HG02840 (cell line): ENCODE data around the gene ARL14EP.
A peak's percentile ranks its signal among the peaks of the same experiment; 100 is the strongest.

Experiments
- ATAC-seq: cut with Tn5 transposase; IDR thresholded peaks from one replicate; pipeline ENCODE4 v1.9.1; 2021; ENCODE audit warnings: mild to moderate bottlenecking, moderate library complexity, moderate number of reproducible peaks; ENCODE audit not compliant: unreplicated experiment, low FRiP score

ARL14EP gene

DNA sequence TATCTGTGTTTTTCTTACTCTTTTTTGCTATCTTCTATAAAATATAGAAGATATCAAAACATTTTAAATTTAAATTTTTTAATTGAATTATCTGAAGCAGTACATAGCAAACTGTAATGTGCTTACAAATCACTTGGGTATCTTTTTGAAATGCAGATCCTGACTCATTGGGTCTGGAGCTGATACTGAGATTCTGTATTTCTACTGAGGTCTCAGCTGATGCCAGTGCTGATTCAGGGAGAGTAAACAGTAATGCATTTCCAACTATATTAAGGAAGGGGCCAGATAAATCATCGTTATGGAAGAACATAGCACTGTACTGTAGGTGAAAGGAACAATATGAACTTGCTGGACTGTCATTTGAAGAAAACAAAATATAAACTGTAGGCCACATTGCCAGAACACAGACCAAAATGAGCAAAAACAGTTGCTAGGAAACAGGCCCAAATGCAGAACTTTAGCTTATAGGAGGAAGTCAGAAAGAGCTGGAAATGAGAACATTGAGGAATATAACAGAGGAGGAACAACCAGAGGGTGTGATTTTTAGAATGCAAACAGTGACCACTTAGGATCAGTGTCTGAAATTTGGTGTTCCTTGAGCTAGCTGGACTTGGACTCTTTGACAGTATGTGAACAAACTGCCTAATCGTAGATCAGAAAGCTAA is 3.3 kb downstream of the ARL14EP start:
- ATAC-seq: no peak

DNA sequence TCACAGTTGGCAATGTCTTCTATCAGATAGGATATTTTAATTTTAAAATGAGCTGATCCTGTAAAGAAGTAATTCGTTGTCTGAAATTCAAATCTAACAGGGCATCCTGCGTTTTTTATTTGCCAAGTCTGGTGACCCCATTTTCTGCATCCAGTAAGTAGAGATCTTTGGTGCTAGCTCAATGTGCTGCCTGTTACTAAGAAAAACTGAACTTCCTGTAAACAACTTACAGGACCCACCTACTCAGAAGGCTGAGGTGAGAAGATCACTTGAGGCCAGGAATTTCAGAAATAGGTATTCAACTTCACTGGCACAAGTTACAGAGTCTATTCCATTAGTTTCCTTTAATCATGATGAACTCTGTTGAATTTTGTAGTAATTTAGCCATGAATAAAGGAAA is 4.0 kb downstream of the ARL14EP start:
- no peak for ATAC-seq

DNA sequence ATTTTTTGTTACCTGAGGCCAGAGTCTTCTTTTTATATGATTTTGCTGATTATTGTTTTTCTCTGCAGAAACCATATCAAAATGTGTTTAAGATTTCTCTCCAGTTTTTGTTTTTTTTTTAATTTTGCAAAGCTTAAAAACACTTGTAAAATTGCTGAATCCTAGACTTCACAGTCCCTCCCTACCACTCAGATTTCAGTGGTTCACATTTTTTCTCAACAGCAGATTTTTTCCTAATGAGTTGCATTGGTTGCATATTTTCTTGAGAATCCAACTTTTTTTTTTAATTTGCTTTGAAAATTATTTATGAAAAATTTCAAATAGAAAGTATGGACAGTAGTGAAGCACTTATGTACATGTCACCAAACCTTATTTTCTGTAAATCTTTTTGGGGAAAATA is 5.8 kb downstream of the ARL14EP start:
- no peak for ATAC-seq

DNA sequence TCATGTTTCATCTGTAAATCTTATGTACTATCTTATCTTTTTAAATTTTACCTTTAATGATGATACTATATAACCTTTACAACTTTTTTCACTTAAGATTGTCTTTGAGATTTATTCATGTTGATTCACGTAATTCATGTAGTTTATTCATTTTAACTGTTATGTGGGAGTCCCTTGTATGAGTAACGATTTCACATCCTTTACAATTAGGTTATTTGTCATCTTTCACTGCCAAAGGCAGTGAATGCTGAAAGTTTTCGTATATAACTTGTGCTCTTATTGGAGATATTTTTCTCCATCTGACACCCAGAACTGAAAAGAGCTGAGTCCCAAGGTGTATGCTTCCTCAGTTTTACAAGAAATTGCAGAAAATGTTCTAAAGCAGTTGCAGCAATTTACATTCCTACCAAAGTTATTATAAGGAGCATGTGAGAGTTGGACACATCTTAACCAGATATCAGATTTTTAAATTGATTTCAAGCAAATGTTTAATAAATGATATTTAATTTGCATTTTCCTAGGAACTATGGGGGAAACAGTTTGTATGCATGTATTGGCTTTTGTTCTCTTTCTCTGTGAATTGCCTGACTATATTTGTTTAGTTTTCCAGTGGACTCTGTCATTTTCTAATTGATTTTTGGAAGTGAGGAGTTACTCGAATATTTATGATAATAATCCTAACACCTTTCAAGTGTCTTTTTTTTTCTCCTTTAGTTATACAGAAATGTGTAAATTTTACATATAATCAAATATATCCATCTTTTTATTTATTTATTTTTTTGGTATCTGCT is 6.4 kb downstream of the ARL14EP start:
- ATAC-seq: no peak

DNA sequence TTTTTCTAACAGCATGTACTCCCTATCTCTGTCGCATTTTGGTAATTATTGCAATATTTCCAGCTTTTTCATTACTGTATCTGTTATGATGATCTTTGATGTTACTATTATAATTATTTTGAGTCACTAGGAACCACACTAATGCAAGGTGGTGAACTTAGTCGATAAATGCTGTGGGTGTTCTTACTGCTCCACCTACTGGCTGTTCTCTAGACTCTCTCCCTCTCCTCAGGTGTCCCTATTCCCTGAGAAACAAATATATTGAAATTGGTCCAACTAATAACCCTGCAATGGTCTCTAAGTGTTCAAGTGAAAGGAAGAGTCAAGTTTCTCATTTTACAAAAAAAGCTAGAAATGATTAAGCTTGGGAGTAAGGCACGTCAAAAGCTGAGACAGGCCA is 10.5 kb downstream of the ARL14EP start:
- peak; percentile 68 for ATAC-seq

DNA sequence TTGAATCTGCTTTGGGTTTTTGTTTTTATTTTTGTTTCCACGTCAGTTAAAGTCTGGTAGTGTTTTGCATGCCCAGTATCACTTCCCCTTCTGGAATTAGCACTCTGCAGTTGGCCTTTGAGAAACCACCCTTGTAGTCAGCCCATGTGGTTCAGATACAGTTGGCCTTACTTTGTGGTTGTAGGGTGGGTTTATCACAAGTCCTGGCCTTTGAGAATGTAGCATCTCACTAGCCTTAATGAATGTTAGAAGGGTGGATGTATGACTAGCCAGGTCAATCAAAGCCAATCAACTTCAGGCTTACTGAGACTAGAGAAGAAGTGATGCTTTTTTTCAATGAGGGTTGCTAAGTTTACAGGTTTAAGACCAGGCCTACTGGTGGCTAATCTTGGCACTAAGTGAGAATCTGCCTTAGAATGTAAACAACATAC is 19.8 kb downstream of the ARL14EP start:
- ATAC-seq: peak; percentile 97

DNA sequence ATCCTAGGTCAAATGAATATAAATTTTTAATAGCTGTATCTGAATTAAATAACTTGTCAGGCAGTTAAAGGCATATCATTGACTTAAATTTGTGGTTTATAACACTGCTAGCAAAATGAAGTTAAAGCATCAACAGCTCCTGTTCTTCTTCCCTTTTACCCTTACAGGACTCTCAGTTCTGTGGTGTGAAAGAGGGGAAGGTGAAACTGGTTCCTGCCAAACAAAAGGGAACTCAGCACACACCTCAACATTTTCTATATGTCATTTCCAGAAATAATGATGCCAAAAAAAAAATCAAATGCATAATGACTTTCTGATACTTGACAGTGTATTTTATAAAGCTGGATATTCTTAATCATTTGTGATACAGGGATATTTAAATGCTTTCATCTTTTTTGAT is 21.2 kb downstream of the ARL14EP start:
- no peak for ATAC-seq

DNA sequence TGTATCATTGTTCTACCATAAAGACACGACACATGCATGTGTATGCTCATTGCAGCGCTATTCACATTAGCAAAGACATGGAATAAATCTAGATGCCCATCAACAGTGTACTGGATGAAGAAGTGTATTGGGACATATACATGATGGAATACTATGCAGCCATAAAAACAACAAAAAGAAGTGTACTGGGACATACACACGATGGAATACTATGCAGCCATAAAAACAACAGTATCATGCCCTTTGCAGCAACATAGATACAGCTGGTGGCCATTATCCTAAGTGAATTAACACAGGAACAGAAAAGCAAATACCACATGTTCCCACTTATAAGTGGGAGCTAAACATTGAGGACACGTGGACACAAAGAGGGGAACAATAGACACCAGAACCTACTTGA is 22.7 kb downstream of the ARL14EP start:
- ATAC-seq: no peak

DNA sequence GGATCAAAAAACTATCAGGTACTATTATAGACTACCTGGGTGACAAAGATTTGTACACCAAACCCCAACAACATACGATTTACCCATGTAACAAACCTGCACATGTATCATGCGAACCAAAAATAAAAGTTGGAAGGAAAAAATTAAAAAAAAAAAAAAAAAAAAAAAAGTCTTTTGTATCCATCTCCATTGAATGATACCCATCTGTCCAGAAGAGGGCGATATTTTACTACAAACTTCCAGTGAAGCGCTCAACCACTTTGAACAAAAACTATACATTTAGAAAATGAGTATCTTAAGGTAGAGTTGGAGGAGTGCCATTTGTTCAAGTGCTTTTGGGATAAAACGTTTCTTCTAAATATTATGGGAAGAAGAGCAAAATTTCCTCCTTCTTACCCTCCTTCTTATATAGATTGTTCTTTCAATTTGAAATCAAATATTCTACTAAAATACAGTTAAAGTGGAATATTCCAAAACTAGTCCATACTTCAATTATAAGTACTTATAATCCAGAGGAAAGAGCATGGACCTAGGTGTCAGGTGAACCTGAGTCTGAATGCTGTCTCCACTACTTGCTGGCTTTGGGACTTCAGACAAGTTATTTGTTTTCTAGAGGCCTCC is 23.3 kb downstream of the ARL14EP start:
- no peak for ATAC-seq

DNA sequence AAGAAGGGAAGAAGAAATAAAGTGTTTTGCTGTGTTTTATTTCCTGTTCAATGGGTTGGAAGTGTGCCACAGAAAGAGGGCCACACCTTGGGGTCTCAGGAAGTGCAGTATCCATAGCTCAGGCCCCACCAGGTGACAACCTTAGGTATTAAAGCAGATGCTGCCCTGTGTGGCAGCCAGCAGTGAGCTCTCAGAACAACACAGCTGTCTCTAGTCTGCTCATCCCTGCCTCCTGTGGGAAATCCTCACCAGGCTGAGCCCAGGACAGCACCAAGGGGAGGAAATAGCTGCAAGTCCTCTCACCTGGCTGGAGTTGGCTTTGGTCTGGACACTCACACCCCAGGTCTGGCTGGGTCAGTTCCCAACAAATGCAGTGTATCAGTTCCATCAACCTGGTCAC is 25.1 kb downstream of the ARL14EP start:
- no peak for ATAC-seq

DNA sequence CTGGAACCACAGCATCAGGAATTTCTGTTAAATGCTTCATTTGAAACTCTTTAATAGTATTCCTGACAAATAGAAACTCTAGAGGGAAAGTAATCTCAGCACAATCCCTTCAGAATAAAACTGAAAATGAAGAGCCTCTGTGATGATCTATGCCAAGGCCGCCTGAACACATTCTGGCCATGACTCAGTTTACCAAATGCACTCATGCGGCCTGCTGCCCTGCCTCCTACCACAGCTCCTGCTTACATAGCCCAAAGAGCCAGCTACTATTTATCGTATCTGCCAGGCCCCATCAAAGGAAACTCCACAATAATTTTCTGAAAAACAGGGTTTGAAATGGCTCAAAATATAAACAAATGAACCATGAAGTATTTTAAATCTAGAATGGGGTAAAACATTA is 27.0 kb downstream of the ARL14EP start:
- ATAC-seq: no peak

DNA sequence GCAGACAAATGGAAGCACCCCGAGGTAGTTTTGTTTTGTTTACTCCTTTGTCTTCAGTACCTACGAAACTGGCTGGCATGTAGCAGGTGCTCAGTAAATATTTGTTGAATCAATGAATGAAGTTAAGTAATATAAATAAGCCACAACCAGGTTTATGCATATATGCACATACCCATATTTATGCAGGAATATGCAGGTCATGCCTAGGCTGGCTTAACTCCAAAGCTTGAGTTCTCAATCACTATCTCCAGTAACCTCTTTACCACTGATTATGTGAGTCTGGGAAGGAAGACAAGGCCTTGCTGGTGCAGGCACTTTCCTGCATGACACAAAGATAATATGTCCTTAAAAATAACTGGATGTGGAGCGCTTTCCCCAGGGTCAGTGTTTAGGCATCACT is 27.5 kb downstream of the ARL14EP start:
- no peak for ATAC-seq

DNA sequence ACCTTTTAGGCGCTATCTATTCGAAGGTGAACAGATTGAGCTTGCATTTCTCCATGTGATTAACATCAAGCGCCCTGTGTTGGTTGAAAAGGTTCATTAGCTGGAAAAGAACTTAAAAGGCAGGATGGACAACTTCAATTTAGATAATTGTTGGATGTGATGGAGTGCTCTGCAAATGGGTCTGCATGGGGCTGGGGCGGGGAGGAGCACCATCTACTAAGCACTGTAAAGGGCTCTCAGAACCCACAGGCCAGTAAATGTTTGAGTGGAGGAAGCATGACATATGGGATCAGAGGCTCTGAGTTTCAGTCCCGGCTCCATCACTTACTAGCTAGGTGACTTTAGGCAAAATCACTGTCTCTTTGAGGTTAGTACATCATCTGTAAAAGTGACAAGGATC is 28.2 kb downstream of the ARL14EP start:
- no peak for ATAC-seq

DNA sequence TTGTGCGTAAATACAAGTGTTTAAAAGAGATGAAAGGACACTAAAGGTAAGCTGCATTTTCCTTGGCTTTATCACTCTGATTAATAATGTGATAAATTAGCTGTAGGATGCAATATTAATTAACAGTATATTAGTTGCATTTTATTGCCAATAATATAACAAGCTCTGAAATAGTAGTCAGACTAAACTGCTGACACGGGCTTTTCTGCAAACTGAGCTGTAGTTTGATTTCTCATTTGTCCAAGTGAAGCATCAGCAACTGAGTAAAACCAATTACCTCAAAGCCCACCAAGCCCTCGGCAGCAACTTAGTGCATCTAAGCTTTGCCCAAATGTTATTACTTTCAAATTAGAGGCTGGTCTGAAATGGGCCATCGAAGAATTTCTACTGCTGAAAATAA is 33.5 kb downstream of the ARL14EP start:
- no peak for ATAC-seq

DNA sequence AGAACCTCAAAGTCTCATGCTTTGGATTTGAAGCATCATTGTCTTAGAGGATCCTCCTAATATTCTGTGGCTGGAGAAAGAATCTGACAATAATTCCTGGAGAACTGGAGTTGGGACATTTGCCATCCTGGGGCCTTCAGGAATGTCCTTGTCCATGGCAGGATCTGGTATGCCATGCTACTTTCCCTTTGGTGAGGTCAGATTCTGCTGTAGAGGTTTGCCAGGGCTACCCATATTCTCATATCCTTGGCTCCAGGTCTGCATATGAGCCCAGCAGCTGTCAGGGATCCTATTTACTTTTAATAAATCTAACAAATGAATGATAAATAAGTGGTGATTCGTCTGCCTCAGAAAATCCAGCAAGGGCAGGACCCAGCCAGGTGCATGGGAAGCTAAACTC is 35.0 kb downstream of the ARL14EP start:
- no peak for ATAC-seq

DNA sequence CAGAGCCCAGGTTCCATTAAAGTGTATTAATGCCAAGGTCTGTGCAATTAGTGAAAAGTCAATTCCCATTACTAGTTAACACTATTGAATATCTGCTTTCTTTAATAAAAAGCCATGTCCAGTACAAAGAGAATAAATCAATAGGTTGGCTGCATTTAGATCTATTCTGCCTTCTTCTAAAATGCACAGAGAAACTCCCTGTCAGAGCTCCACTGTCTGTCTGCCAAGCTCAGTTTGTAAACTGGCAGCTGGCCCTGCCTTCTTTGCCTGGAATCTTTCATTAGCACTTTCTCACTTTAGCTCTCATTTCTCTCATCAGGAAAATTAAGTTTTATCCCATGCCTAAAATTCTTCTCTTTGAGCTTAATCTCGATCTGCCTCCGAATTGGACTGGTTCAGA is 35.6 kb downstream of the ARL14EP start:
- no peak for ATAC-seq

DNA sequence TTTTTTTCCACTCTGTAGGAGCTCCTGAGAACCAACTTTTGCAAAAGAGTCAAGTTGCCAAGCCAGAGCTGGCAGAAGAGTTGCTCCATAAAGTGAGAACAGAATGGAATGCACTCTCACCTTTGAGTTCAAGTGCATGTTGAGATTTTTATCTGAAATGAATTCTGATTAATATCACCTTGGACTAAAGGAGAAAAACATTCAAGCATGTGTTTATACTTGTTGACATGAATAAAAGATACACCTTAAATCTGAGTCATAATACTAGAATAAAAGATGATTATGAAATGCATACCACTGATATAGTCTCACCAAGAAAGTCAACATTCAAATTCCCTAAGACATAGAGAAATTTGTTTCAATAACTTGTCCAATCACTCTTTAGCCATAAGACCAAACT is 37.8 kb downstream of the ARL14EP start:
- ATAC-seq: no peak

DNA sequence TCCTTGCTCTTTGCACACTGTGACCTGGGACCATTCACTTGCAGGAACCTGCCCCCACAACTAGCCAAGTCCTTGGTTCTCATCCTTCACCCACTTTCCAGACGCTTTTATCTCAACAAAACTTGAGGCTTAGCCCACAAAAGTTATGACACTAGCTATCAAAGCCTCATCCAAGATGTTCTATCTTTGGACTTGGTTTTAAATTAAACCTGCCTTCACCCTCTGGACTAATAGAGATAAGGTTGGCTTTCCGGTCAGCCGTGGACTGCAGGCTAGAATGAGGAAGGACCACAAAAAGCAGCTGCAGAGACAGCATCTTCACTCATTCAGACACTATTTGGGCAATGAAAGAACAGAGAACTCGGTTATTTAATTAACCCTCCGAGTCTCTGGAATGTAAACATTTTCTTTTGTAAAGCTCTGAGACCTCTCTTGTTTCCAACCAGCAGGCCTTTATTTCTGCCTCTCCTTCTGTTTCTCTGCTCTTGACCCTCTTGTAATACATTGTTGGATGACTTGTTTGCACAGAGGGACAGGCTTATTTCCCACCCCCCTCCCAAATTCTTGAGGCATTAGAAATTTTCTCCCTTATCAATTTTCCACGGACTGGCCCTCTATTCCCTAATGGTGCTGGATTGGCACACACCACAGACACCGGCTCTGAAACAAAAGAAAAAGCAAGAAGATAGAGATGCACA is 41.4 kb downstream of the ARL14EP start:
- ATAC-seq: no peak

DNA sequence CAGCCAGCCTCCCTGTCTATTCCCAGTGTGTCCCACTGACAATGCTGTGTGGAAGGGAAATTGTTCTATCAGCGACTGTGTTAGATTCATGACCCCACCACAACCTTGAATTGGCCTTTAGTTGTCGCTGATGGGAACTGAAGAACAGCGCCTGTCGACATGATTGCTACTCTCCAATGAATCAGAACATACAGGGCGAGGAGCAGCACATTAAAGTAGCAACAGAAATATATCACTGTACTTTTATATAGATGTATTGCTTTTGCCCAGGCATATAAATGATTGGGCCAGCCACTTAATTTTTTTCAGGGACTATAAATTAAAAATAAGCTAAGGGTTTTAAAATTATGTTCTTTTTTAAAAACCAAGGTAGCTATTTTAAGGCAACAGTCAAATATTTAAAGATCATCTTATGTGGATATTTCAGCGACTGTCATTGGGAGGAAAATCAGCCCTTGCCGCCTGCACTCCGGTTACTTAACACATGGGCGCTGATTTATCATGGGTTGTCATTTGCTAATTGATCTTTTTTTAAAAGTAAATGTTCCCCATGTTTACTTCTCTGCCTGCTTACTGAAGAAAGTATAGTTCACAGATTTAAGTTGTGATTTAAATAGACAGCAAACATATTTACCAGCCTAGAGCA is 42.1 kb downstream of the ARL14EP start:
- no peak for ATAC-seq

DNA sequence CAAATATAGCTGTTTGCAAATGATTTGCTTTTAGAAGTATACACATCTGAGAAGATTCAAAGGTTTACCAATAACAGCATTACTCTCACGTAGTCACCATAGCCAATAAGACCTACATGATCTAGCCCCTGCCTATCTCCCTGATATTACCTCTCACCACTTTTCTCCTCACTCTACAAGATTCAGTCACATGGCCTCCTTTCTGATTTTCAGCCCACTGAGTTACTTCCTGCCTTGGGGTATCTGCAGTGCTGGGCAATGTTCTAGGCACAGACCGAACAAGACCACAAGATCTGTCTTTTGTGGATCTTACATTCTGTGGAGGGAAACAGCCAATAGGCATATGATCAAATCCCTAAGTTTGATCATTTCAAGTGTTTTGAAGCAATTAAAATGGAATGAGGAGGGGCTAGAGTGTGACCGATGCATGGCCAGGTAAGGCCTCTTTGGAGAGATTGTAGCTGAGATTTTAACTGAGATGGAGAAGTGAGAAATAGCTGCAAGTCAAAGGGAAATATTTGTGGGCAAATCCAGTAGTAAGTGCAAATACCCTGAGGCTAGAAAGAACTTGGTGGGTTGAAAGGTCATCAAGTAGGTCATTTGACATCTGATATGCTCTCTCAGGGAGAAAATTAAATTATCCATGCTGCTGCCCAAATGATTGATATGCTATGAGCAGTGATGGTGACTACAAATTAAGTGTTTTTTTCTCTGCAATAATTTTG is 43.1 kb downstream of the ARL14EP start:
- ATAC-seq: no peak
